Natural killer cell (primary cell): Measurements from ENCODE around the gene KRT2. TPM values are rescaled to one million over a fixed set of nuclear protein-coding genes. Genes with fewer than 3 reads are reported as not detected.

Experiments
- total RNA-seq, 4 donors: library from RNA; stranded (reverse); fragments of 120-200 nt in 1 of 4; gene quantifications; one replicate each; pipeline versions ENCODE4 v1.2.3 to v1.2.4, GENCODE V29; 2013 to 2022

The KRT2 gene
- total RNA-seq, 3 donors from 2014 or later (not counting 1 experiment from before 2014, with no cell fraction given), result 0.63 to 1.4 (median 0.66) TPM

Other genes starting within 250 kb of the KRT2 start
- not detected for gene KRT82, start 245.9 kb downstream of the KRT2 start, total RNA-seq
- not detected for gene KRT75, start 217.8 kb downstream of the KRT2 start, total RNA-seq
- not detected for gene KRT6B, start 200.1 kb downstream of the KRT2 start, total RNA-seq
- not detected for gene KRT6C, start 178.4 kb downstream of the KRT2 start, total RNA-seq
- gene KRT6A, start 159.0 kb downstream of the KRT2 start, total RNA-seq, result not detected
- gene KRT5, start 131.8 kb downstream of the KRT2 start, total RNA-seq, result under 1 TPM in 2 of 3 donors, not detected in 1; 0.40 to 0.70 TPM
- not detected for gene KRT71, start 99.1 kb downstream of the KRT2 start, total RNA-seq
- 1 to 10 TPM in 1 of 3 donors, under 1 TPM in 2; 0.38 to 1.2 (median 0.38) TPM for gene KRT74, start 78.4 kb downstream of the KRT2 start, total RNA-seq
- 100 to 1,000 TPM in 1 of 3 donors, 10 to 100 TPM in 2; 21.9 to 136 (median 38.0) TPM for gene KRT72, start 50.7 kb downstream of the KRT2 start, total RNA-seq
- 10 to 100 TPM; 12.4 to 92.9 (median 23.3) TPM for gene KRT73, start 33.7 kb downstream of the KRT2 start, total RNA-seq
- 1 to 10 TPM in 1 of 3 donors, under 1 TPM in 1, not detected in 1; 0.27 to 1.8 TPM for gene KRT1, start 28.2 kb upstream of the KRT2 start, total RNA-seq
- gene KRT77, start 51.3 kb upstream of the KRT2 start, total RNA-seq, result not detected
- gene KRT76, start 125.1 kb upstream of the KRT2 start, total RNA-seq, result not detected
- gene KRT3, start 143.9 kb upstream of the KRT2 start, total RNA-seq, result not detected
- not detected for gene KRT4, start 161.9 kb upstream of the KRT2 start, total RNA-seq
- gene KRT79, start 182.1 kb upstream of the KRT2 start, total RNA-seq, result under 1 TPM in 1 of 3 donors, not detected in 2; 0.18 TPM
- not detected for gene KRT78, start 196.8 kb upstream of the KRT2 start, total RNA-seq